MCF 10A (cell line): ENCODE results near the gene BACH1. TPM values are rescaled to one million over a fixed set of nuclear protein-coding genes. Genes with fewer than 3 reads are reported as not detected.
A peak's percentile ranks its signal among the peaks of the same experiment; 100 is the strongest.
"Not testable (repeated sequence)": the region's sequence is repeated elsewhere in the genome, so short reads cannot be mapped to it uniquely, and the experiment has no call there.

Source experiments
- Bru-seq: library from RNA; stranded (reverse); fragments of 400-500 nt; gene quantifications from one replicate; lab custom pipeline; 2021; lab: Mats Ljungman, UMichigan
- BruChase-seq, 2 experiments: library from RNA; stranded (reverse); fragments of 400-500 nt; gene quantifications; one replicate each; lab custom pipeline; 2021; lab: Mats Ljungman, UMichigan
- BruUV-seq: library from RNA; stranded (reverse); fragments of 400-500 nt; replicated peaks from 2 replicates; lab custom pipeline; 2021; lab: Mats Ljungman, UMichigan
- CTCF ChIA-PET: fragments of 300-600 bp; sonication (Branson Sonifier 250); formaldehyde crosslinking; extraction: SDS; loops from one replicate; lab custom pipeline; 2021; ENCODE audit warnings: antibody characterized with exemption, inconsistent platforms; lab: Yijun Ruan, JAX
- POLR2A ChIA-PET: fragments of 300-600, 350-650 bp; sonication (Branson Sonifier 250); formaldehyde crosslinking; extraction: SDS; loops from one replicate; lab custom pipeline; 2020; ENCODE audit warnings: antibody characterized with exemption, inconsistent platforms; lab: Yijun Ruan, JAX
- DNase-seq: peaks from one replicate; pipeline ENCODE4 v3.0.0-alpha.2; 2018; ENCODE audit not compliant: unreplicated experiment
- H3K27ac Mint-ChIP-seq: one replicate; pipeline ENCODE4 v1.8.0; 2022; ENCODE audit warnings: mild to moderate bottlenecking, low read depth, mixed read lengths; ENCODE audit not compliant: unreplicated experiment
- H3K27me3 Mint-ChIP-seq: one replicate; pipeline ENCODE4 v1.8.0; 2022; ENCODE audit warnings: mixed read lengths; ENCODE audit not compliant: insufficient read depth, unreplicated experiment
- H3K36me3 Mint-ChIP-seq: one replicate; pipeline ENCODE4 v1.8.0; 2022; ENCODE audit warnings: mild to moderate bottlenecking, moderate library complexity, mixed read lengths; ENCODE audit not compliant: insufficient read depth, unreplicated experiment
- H3K4me1 Mint-ChIP-seq: one replicate; pipeline ENCODE4 v1.8.0; 2022; ENCODE audit warnings: mixed read lengths; ENCODE audit not compliant: insufficient read depth, unreplicated experiment
- H3K4me3 Mint-ChIP-seq: one replicate; pipeline ENCODE4 v1.8.0; 2022; ENCODE audit warnings: mild to moderate bottlenecking, moderate library complexity, mixed read lengths; ENCODE audit not compliant: unreplicated experiment
- H3K9me3 Mint-ChIP-seq: one replicate; pipeline ENCODE4 v1.8.0; 2022; ENCODE audit warnings: mixed read lengths; ENCODE audit not compliant: unreplicated experiment
- CTCF ChIP-seq: fragments of 200-600 bp; IDR thresholded peaks from one replicate; pipeline ENCODE4 v1.8.0; 2022; ENCODE audit warnings: antibody characterized with exemption, mild to moderate bottlenecking; ENCODE audit not compliant: unreplicated experiment
- intact Hi-C: fragments of 100-400 bp; cut with micrococcal nuclease; formaldehyde crosslinking; loops from 2 replicates; pipeline ENCODE4 v1.14.1; 2022
- long read RNA-seq: library from polyadenylated mRNA; stranded (forward); transcript quantifications from one replicate; pipeline ENCODE4 v2.0.0, GENCODE V29; 2022
- total RNA-seq: library from RNA; stranded (reverse); gene quantifications from 2 replicates; pipeline ENCODE4 v1.2.3, GENCODE V29; 2022

The BACH1 gene
- total RNA-seq (69.3 and 76.6 TPM in 2 replicates), Bru-seq, nascent RNA (percentile 96 among the genes with signal in this experiment), BruChase-seq, experiment 1, labeled RNA remaining after a 6-hour chase (percentile 89 among the genes with signal in this experiment), BruChase-seq, experiment 2, labeled RNA remaining after a 2-hour chase (percentile 96 among the genes with signal in this experiment)
- long read RNA-seq, full-length matches to known transcripts: 65 of 92 reads
- long read RNA-seq, partial matches to known transcripts: 13 of 92 reads
- long read RNA-seq, other reads (novel, unspliced or antisense): 14 of 92 reads

GRCh38 chr21:29298348-29299045 lies at the start of gene BACH1:
Gene BACH1 (plus strand): TSS chr21:29298922. CDS start chr21:29321281, 22,359 bp downstream.
- Mint-ChIP-seq H3K9me3 (no peaks in the 10 kb centered on the region), H3K27ac (peak within 1 kb of the TSS; percentile 61), H3K27me3 (no peaks in the 10 kb centered on the region), H3K4me3 (peak within 1 kb of the TSS; percentile 81), H3K4me1 (peaks cover 38% of the 10 kb centered on the region), H3K36me3 (peaks cover 7% of the 10 kb centered on the region)
- TF ChIP-seq CTCF: peak; percentile 35
- no TSS peak for BruUV-seq
- DNase-seq: peak; percentile 88
- intact Hi-C loops: loop anchor here (1.0 to 10.0 kb wide), 4 partner anchors 40 to 208 kb away; no protein-coding TSS in a partner anchor
- POLR2A ChIA-PET: interaction anchor here (0.7 to 10.8 kb wide), 25 partner anchors 10 to 225 kb away, joined by 3 to 256 read pairs (median 29); partner anchors contain the start of gene CCT8
- CTCF ChIA-PET: interaction anchor here (0.6 to 7.1 kb wide), 25 partner anchors 9 to 232 kb away, joined by 3 to 93 read pairs (median 4); no protein-coding TSS in a partner anchor

DNA sequence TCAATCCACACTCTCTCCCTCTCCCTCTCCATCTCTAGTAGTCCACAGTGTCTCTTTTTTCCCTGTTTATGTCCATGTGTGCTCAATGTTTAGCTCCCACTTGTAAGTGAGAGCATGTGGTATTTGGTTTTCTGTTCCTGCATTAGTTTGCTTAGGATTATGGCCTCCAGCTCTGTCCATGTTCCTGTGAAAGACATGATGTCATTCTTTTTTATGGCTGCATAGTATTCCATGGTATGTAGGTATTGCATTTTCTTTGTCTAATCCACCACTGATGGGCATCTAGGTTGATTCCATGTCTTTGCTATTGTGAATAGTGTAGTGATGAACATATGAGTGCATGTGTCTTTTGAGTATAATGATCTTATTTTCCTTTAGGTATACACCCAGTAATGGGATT lies 49.4 kb upstream of the BACH1 start:
- CTCF ChIA-PET: interaction anchor here (0.6 kb wide), 1 partner anchor 914 kb away, joined by 3 read pairs; no protein-coding TSS in a partner anchor
- H3K4me3 Mint-ChIP-seq, DNase-seq, H3K36me3 Mint-ChIP-seq, H3K27me3 Mint-ChIP-seq, H3K27ac Mint-ChIP-seq, H3K4me1 Mint-ChIP-seq, BruUV-seq, intact Hi-C loops: not testable (repeated sequence)
- POLR2A ChIA-PET: interaction anchor here (1.2 to 5.0 kb wide), 2 partner anchors 11 to 50 kb away, joined by 4 to 37 read pairs; no protein-coding TSS in a partner anchor
- peaks cover 14% of the 10 kb centered on the region for H3K9me3 Mint-ChIP-seq

DNA sequence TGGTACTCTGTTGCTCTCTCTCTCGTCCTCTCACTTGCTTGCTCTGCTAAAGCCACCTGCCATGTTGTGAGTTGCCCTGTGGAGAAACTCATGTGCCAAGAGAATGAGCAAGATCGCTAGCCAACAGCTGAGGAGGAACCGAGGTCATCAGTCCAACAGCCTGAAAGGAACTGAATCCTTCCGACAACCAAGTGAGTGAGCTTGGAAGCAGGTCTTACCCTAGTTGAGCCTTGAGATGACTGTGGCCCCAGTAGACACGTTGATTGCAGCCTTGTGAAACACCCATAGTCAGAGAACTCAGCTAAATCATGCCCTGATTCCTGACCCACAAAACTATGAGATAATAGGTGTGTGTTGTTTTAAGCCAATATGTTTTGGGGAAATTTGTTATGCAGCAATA lies 48.1 kb upstream of the BACH1 start:
- H3K4me1 Mint-ChIP-seq: peaks cover under 1% of the 10 kb centered on the region
- intact Hi-C loops: no loop called here
- no peak overlapping the region for H3K4me3 Mint-ChIP-seq
- CTCF ChIA-PET: interaction anchor here (0.6 kb wide), 1 partner anchor 18 kb away, joined by 3 read pairs; no protein-coding TSS in a partner anchor
- DNase-seq: no peak
- POLR2A ChIA-PET: no interaction called here
- TF ChIP-seq CTCF: no peak
- BruUV-seq: no TSS peak
- no peaks in the 10 kb centered on the region for H3K36me3 Mint-ChIP-seq
- no peaks in the 10 kb centered on the region for H3K27me3 Mint-ChIP-seq
- no peak overlapping the region for H3K27ac Mint-ChIP-seq
- peaks cover 14% of the 10 kb centered on the region for H3K9me3 Mint-ChIP-seq

DNA sequence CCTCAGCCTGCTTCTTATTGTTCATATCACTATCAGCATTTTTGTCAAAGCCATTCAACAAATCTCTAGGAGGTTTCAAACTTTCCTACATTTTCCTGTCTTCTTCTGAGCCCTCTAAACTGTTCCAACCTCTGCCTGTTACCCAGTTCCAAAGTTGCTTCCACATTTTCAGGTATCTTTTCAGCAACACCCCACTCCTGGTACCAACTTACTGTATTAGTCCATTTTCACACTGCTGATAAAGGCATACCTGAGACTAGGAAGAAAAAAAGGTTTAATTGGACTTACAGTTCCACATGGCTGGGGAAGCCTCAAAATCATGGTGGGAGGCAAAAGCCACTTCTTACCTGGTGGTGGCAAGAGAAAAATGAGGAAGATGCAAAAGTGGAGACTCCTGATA lies 44.9 kb upstream of the BACH1 start:
- intact Hi-C loops, BruUV-seq, H3K27me3 Mint-ChIP-seq, H3K36me3 Mint-ChIP-seq, H3K4me3 Mint-ChIP-seq, DNase-seq, H3K27ac Mint-ChIP-seq: not testable (repeated sequence)
- POLR2A ChIA-PET: interaction anchor here (0.8 to 1.0 kb wide), 2 partner anchors 8 to 59 kb away, joined by 3 read pairs; no protein-coding TSS in a partner anchor
- peaks cover 14% of the 10 kb centered on the region for H3K9me3 Mint-ChIP-seq
- H3K4me1 Mint-ChIP-seq: peaks cover 17% of the 10 kb centered on the region
- CTCF ChIA-PET: interaction anchor here (1.0 kb wide), 1 partner anchor 19 kb away, joined by 4 read pairs; no protein-coding TSS in a partner anchor
